HepG2 (cell line): ENCODE data around the gene CHST6. TPM values are rescaled to one million over a fixed set of nuclear protein-coding genes. Genes with fewer than 3 reads are reported as not detected.

Experiments used
- AGO1 ChIP-seq: fragments of 200-400 bp; formaldehyde crosslinking; IDR thresholded peaks from 2 replicates; pipeline ENCODE4 v1.6.1; 2017; ENCODE audit warnings: mild to moderate bottlenecking, low read depth, low read length, moderate library complexity; ENCODE audit not compliant: poor library complexity, severe bottlenecking
- ISL2 ChIP-seq: sonication (generic); formaldehyde crosslinking; IDR thresholded peaks from 2 replicates; pipeline ENCODE4 v1.5.0; 2020; ENCODE audit warnings: missing genetic modification reagents
- KDM5B ChIP-seq: sonication (generic); formaldehyde crosslinking; IDR thresholded peaks from 2 replicates; pipeline ENCODE4 v1.4.0; 2020; ENCODE audit warnings: missing genetic modification reagents, mild to moderate bottlenecking, borderline replicate concordance
- MTF1 ChIP-seq: sonication (generic); formaldehyde crosslinking; IDR thresholded peaks from 2 replicates; pipeline ENCODE4 v1.5.0; 2020; ENCODE audit warnings: missing genetic modification reagents
- NFKB2 ChIP-seq: sonication (generic); formaldehyde crosslinking; IDR thresholded peaks from 2 replicates; pipeline ENCODE4 v1.4.0; 2020; ENCODE audit warnings: missing genetic modification reagents, borderline replicate concordance
- ONECUT2 ChIP-seq: sonication (generic); formaldehyde crosslinking; IDR thresholded peaks from 2 replicates; pipeline ENCODE4 v1.4.0; 2020; ENCODE audit warnings: missing genetic modification reagents
- PCBP2 ChIP-seq: fragments of 200-400 bp; formaldehyde crosslinking; optimal IDR thresholded peaks from 2 replicates; pipeline ENCODE3; 2018; ENCODE audit warnings: low read length, low read depth; ENCODE audit not compliant: poor library complexity, severe bottlenecking
- PHF5A ChIP-seq: IDR thresholded peaks from one replicate; pipeline ENCODE4 v1.6.1; 2018; ENCODE audit warnings: low read depth, missing genetic modification reagents; ENCODE audit not compliant: unreplicated experiment
- RAD21 ChIP-seq: fragments of 450-650 bp; formaldehyde crosslinking; IDR thresholded peaks from 2 replicates; pipeline ENCODE4 v1.5.0; 2020; ENCODE audit warnings: mild to moderate bottlenecking
- RAD51 ChIP-seq: fragments of 450-650 bp; IDR thresholded peaks from 2 replicates; pipeline ENCODE4 v1.6.1; 2016; ENCODE audit warnings: borderline replicate concordance
- ZFP41 ChIP-seq: sonication (generic); formaldehyde crosslinking; IDR thresholded peaks from 2 replicates; pipeline ENCODE4 v1.4.0; 2020; ENCODE audit warnings: mild to moderate bottlenecking, missing genetic modification reagents, borderline replicate concordance
- ZNF3 ChIP-seq: IDR thresholded peaks from 2 replicates; pipeline ENCODE4 v1.7.0; 2017; ENCODE audit warnings: inconsistent platforms
- ZNF335 ChIP-seq: sonication (generic); formaldehyde crosslinking; IDR thresholded peaks from 2 replicates; pipeline ENCODE4 v1.4.0; 2020; ENCODE audit warnings: missing genetic modification reagents
- ZNF33A ChIP-seq: sonication (generic); formaldehyde crosslinking; IDR thresholded peaks from 2 replicates; pipeline ENCODE4 v1.5.1; 2020; ENCODE audit warnings: missing genetic modification reagents, mild to moderate bottlenecking, moderate library complexity, borderline replicate concordance
- ZNF543 ChIP-seq: sonication (generic); formaldehyde crosslinking; IDR thresholded peaks from 2 replicates; pipeline ENCODE4 v1.4.0; 2020; ENCODE audit warnings: mild to moderate bottlenecking, missing genetic modification reagents
- polyA plus RNA-seq, 8 experiments: library from polyadenylated mRNA; depleted of rRNA in 3 of 8; stranded (reverse) in 7 of 8; unstranded in 1 of 8; fragments of >200 nt; fragmentation: Illumina TruSeq in 4 of 8; extraction: Trizol in 4 of 8; gene quantifications; 2 replicates each; pipeline versions ENCODE4 v1.2.1 to v1.2.3, GENCODE V29; 2011 to 2016; ENCODE audit warnings: low read depth in 4 of 8, missing spikeins in 1 of 8, mixed read lengths in 1 of 8; ENCODE audit not compliant: insufficient read depth in 1 of 8
- total RNA-seq, 5 experiments: library from RNA; depleted of rRNA; stranded (reverse); fragments of >200 nt; fragmentation: Illumina TruSeq; extraction: Trizol; gene quantifications; 2 replicates each; pipeline ENCODE4 v1.2.3, GENCODE V29; 2016; ENCODE audit warnings: low read depth in 1 of 5
- TF ChIP-seq, protein P1 (sequence below): sonication (generic); formaldehyde crosslinking; IDR thresholded peaks from 2 replicates; pipeline ENCODE4 v1.5.1; 2020; ENCODE audit warnings: mild to moderate bottlenecking, missing genetic modification reagents, moderate library complexity
- TF ChIP-seq, protein P2 (sequence below): sonication (generic); formaldehyde crosslinking; conservative IDR thresholded peaks from 2 replicates; pipeline ENCODE4 v1.4.0; 2020; ENCODE audit warnings: missing genetic modification reagents
- TF ChIP-seq, protein P3 (sequence below): sonication (generic); formaldehyde crosslinking; IDR thresholded peaks from 2 replicates; pipeline ENCODE4 v1.4.0; 2020; ENCODE audit warnings: missing genetic modification reagents
- TF ChIP-seq, protein P4 (sequence below): sonication (generic); formaldehyde crosslinking; IDR thresholded peaks from 2 replicates; pipeline ENCODE4 v1.5.0; 2020; ENCODE audit warnings: missing genetic modification reagents

The CHST6 gene
- total and polyA plus RNA-seq, 2 of the 13 experiments (the other 11 are each of a cell fraction or from before 2014, with no cell fraction given), result 0.18 to 0.91 TPM

DNA sequence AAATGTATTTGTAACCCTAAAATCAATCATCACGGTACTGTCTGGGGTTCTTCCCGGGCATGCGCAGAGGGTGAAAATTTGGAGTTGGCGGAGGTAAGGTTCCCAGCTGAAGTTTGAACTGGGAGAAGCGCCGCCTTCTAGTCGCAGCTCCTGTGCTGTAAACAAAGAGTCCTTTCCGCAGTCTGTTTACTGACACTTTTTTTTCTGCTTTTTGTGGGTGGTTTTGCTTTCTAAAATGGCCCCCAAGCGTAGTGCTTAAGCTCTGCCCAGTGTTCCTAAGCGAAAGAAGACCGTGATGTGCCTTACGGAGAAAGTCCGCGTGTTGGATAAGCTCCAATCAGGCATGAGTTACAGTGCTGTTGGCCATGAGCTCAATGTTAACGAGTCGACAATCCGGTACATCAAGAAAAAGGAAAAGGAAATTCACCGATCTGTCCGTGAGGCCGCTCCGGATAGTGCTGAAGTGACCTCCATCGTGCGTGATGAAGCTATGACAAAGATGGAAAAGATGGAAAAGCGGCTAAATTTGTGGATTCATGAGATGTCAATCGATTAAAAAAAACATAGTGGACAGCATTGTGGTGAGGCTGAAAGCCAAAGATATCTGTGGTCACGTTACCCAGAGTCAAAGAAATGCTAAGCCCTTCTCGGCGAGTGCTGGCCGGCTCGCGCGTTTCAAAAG is 61.4 kb downstream of the CHST6 start (continued):
- no peak for TF ChIP-seq PHF5A
- TF ChIP-seq ONECUT2 (CRISPR knock-in tag), result peak; percentile 42; the same call in 1 of the 2 replicates
- no peak; the same call in 1 of the 2 replicates for TF ChIP-seq NFKB2 (CRISPR knock-in tag)
- no peak for TF ChIP-seq ZNF3 (CRISPR knock-in tag)
- TF ChIP-seq, protein P1, sequence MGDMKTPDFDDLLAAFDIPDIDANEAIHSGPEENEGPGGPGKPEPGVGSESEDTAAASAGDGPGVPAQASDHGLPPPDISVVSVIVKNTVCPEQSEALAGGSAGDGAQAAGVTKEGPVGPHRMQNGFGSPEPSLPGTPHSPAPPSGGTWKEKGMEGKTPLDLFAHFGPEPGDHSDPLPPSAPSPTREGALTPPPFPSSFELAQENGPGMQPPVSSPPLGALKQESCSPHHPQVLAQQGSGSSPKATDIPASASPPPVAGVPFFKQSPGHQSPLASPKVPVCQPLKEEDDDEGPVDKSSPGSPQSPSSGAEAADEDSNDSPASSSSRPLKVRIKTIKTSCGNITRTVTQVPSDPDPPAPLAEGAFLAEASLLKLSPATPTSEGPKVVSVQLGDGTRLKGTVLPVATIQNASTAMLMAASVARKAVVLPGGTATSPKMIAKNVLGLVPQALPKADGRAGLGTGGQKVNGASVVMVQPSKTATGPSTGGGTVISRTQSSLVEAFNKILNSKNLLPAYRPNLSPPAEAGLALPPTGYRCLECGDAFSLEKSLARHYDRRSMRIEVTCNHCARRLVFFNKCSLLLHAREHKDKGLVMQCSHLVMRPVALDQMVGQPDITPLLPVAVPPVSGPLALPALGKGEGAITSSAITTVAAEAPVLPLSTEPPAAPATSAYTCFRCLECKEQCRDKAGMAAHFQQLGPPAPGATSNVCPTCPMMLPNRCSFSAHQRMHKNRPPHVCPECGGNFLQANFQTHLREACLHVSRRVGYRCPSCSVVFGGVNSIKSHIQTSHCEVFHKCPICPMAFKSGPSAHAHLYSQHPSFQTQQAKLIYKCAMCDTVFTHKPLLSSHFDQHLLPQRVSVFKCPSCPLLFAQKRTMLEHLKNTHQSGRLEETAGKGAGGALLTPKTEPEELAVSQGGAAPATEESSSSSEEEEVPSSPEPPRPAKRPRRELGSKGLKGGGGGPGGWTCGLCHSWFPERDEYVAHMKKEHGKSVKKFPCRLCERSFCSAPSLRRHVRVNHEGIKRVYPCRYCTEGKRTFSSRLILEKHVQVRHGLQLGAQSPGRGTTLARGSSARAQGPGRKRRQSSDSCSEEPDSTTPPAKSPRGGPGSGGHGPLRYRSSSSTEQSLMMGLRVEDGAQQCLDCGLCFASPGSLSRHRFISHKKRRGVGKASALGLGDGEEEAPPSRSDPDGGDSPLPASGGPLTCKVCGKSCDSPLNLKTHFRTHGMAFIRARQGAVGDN (CRISPR knock-in tag), result no peak; the same call in 1 of the 2 replicates
- peak; percentile 36 for TF ChIP-seq KDM5B (CRISPR knock-in tag)
- TF ChIP-seq PCBP2, result no peak
- TF ChIP-seq, protein P2, sequence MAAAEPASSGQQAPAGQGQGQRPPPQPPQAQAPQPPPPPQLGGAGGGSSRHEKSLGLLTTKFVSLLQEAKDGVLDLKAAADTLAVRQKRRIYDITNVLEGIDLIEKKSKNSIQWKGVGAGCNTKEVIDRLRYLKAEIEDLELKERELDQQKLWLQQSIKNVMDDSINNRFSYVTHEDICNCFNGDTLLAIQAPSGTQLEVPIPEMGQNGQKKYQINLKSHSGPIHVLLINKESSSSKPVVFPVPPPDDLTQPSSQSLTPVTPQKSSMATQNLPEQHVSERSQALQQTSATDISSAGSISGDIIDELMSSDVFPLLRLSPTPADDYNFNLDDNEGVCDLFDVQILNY (CRISPR knock-in tag), result no peak; the same call in 1 of the 2 replicates
- no peak for TF ChIP-seq MTF1 (CRISPR knock-in tag)
- TF ChIP-seq, protein P3, sequence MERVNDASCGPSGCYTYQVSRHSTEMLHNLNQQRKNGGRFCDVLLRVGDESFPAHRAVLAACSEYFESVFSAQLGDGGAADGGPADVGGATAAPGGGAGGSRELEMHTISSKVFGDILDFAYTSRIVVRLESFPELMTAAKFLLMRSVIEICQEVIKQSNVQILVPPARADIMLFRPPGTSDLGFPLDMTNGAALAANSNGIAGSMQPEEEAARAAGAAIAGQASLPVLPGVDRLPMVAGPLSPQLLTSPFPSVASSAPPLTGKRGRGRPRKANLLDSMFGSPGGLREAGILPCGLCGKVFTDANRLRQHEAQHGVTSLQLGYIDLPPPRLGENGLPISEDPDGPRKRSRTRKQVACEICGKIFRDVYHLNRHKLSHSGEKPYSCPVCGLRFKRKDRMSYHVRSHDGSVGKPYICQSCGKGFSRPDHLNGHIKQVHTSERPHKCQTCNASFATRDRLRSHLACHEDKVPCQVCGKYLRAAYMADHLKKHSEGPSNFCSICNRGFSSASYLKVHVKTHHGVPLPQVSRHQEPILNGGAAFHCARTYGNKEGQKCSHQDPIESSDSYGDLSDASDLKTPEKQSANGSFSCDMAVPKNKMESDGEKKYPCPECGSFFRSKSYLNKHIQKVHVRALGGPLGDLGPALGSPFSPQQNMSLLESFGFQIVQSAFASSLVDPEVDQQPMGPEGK (CRISPR knock-in tag), result no peak
- TF ChIP-seq ZNF33A (CRISPR knock-in tag), result 0 out of 2 replicates have a peak, but pooled peaks have one; percentile 79
- TF ChIP-seq, protein P4, sequence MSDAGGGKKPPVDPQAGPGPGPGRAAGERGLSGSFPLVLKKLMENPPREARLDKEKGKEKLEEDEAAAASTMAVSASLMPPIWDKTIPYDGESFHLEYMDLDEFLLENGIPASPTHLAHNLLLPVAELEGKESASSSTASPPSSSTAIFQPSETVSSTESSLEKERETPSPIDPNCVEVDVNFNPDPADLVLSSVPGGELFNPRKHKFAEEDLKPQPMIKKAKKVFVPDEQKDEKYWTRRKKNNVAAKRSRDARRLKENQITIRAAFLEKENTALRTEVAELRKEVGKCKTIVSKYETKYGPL (CRISPR knock-in tag), result peak; percentile 57; the same call in 1 of the 2 replicates
- TF ChIP-seq ZFP41 (CRISPR knock-in tag), result no peak
- TF ChIP-seq AGO1, result no peak
- 0 out of 2 replicates have a peak, but pooled peaks have one; percentile 0 for TF ChIP-seq ZNF543 (CRISPR knock-in tag)
- 0 out of 2 replicates have a peak, but pooled peaks have one; percentile 70 for TF ChIP-seq ZNF335 (CRISPR knock-in tag)
- TF ChIP-seq RAD21 (CRISPR knock-in tag), result no peak
- no peak for TF ChIP-seq RAD51
- TF ChIP-seq ISL2 (CRISPR knock-in tag), result peak; percentile 61
